ENCODE measurements around the gene DPYSL4.
"Not testable (repeated sequence)": the region's sequence is repeated elsewhere in the genome, so short reads cannot be mapped to it uniquely, and the experiment has no call there.

Gene DPYSL4

DNA sequence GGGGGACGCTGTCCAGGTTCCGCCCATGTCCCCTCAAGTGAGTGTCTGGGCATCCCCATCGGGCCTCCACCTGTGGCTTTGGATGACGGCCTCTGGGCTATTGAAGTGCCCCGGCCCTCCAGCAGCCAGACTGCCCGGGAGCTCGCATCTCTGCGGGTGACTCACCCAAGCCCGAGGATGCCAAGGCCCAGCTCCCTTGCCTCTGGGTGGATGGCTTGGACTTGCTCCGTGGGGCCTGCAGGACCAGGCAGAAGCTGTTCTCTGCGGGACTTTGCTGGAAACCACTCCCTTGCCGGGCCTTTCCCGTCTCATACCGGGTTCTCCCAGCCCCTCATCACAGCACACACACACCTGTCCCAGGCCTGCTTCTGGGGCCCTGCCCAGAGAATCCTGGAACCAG lies 22.4 kb downstream of the DPYSL4 start:
- no peak for DNase-seq

DNA sequence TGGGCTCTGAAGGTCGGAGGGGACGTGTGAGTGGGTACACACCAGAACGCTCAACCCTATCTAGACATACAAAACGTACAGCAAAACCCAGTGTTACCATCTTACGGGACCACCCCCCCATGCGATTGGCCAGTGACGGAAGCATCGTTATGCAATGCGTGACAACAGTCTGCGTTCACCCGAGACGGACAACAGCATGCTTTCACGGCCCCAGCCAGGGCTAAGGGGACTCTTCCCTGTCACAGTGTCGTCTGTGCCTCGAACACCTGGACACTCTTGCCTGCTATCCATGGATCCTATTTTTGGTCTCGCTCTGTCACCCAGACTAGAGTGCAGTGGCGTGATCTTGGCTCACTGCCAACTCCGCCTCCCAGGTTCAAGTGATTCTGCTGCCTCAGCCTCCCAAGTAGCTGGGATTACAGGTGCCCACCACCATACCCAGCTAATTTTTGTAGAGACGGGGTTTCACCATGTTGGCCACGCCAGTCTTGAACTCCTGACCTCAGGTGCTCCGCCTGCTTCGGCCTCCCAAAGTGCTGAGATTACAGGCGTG lies 23.3 kb downstream of the DPYSL4 start:
- no peak for DNase-seq

DNA sequence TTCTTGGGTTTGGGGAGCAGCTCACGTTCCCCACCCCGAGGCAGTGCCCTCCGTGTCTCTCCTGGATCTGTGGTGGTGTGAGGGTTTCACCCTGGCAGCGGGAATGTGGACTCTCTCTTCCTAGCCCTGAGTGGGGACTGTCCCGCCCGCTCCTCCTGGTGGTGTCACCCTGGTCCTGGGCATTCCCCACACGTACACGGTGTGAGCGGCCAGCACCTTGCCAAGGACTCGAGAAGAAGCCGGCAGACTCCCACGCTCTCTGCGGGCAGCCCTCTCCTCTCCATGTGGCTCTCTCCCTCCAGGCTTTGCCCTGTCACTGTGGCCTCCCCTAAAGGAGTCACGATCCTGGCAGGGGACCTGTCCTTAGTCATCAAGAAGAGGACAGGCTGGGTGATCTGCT lies 24.0 kb downstream of the DPYSL4 start:
- DNase-seq, result no peak

DNA sequence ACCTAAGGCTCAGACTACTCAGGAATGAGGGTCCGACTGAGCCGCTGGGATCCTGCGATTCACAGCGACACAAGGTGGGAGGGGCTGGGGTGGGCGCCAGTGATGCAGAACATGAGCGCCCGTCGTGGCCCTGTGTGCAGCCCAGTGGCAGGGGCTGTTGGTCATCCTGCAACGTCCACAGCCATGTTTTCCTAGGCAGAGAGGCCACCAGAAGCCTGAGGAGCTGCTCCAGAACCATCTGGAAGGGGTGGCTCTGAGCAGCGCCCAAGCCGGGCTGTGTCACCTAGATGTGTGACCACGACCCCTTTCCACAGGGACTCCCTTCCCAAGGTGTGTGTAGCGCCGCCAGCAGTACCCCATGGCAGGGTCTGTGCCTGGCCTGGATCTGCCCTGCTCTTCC lies 24.5 kb downstream of the DPYSL4 start:
- no peak for DNase-seq

DNA sequence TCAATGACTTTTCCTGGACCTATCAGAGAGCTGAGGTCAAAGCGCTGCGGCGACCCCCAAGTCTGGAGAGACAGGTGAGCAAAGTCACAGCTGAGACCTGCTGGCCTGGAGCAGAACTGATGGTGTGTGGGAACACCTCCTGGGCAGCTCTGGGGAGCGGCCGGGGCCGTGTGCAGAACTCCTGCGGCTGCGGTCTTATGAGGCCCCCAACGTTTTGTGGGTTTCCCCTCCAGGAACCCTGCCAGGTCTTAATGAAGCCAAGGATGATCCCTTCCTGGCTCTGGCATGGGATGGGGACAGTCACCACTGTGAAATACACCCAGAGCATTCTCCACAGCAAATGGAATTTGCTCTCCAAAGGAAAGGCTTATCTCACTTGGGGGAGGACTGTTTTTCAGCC lies 26.1 kb downstream of the DPYSL4 start:
- DNase-seq, result no peak

DNA sequence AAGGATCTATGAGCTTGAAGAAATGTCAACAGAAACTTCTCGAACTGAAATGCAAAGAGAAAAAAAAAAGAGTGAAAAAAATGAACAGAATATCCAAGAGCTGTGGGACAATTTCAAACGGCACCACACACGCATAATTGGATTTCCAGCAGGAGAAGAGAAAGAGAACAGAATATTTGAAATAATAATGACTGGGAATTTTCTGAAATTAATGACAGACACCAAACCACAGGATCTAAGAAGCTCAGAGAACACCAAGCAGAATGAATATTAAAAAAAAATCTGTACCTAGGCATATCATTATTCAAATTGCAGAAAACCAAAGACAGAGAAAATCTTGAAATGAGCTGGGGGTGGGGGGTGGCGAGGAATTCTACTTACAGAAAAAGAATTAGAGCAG lies 27.2 kb downstream of the DPYSL4 start:
- DNase-seq, result no peak

DNA sequence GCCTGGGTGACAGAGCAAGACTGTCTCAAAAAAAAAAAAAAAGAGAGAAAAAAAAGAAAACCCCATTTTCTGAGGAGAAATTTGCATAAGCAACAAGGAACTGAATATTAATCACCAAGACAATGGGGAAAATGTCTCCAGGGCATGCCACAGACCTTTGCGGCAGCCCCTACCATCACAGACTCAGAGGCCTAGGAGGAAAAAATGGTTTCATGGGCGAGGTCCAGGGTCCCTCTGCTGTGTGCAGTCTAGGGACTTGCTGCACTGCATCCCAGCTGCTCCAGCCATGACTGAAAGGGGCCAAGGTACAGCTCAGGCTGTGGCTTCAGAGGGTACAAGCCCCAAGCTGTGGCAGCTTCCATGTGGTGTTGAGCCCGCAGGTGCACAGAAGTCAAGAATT lies 29.7 kb downstream of the DPYSL4 start:
- not testable (repeated sequence) for DNase-seq

DNA sequence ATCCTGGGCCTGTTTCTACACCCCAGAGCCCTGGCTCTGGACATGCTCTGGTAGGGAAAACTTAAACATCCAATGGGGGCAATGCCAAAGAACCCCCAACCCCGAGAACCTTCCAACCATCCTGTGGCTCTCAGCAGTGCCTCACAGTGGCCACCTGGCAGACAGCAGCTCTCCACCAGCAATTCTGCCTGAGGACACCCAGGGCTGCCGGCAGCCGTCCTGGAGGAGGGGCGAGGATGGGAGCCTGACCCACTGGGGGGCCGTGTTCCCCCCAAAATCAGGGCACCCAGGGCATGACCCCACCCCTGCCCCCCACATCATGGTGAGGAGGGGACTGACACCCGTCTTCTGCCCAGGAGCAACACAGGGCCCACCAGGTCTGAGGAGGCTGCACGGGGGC lies 32.7 kb downstream of the DPYSL4 start:
- no peak for DNase-seq

DNA sequence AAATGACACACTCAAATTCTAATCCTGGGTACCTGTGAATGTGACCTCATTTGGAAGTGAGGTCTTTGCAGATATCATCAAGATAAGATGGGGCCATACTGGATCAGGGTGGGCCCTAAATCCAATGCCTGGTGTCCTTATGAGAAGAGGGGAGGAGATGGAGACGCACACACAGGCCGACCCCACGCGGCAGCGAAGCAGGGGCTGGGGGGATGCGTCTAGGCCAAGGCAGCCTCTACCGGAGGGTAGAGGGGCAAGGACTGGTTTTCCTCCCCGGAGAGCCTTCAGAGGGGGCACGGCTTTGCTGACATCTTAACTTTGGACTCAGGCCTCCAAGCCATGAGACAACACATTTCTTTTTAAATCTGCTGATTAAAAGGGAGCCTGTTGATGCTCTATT lies 33.3 kb downstream of the DPYSL4 start:
- no peak for DNase-seq

DNA sequence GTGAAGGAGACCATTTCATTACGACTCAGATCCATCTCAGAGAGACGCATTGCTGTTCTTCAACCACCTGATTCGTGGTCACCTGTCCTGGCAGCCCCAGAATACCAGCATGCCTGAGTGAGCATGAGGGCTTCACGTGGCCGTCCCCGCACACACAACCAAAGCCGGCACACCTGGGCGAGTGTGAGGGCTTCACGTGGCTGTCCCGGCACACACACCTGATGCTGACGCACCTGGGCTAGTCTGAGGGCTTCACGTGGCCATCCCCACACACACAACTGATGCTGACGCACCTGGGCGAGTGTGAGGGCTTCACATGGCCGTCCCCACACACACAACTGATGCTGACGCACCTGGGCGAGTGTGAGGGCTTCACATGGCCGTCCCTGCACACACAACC lies 34.2 kb downstream of the DPYSL4 start:
- DNase-seq, result not testable (repeated sequence)

DNA sequence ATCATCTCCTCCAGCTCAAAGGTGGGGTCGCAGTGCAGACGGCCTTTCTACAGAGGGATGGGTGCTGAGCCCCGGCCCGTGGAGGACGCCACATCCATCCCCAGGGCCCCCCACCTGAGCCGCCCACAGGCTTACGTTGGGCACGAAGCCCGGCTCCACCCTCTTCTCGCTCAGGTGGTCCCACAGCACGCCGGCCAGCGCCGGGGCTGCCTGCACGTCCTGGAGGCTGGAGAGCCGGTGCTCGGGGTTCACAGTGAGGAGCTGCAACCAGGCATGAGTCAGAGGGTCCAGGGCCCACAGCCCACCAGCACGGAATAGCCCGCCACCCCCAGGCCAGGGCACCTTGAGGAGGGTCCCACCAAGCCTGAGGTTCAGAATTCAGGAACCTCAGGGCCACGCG lies 36.0 kb downstream of the DPYSL4 start:
- DNase-seq, result no peak

DNA sequence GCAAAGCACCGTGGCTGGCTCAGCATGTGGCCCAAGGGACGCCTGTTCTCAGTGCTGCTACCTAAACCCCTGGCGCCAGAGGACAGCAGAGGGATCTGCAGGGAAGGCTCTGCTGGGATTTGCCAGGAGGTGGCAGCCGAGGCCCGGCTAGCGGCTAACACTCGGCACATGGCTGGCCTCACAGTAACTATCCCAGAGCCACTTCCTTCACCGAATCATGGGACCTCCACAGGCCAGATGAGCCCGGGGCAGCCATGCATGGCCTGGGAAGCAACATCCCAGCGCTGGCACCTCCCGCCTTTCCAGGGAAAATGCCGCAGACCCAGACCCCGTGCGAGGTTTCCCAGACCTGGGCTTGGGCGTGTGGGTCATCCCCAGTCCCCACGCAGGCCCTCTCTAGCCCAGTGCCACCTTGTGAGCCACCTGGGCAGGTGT lies 36.4 kb downstream of the DPYSL4 start:
- peak in 2 of 4 experiments; percentile 38 to 45 for DNase-seq

DNA sequence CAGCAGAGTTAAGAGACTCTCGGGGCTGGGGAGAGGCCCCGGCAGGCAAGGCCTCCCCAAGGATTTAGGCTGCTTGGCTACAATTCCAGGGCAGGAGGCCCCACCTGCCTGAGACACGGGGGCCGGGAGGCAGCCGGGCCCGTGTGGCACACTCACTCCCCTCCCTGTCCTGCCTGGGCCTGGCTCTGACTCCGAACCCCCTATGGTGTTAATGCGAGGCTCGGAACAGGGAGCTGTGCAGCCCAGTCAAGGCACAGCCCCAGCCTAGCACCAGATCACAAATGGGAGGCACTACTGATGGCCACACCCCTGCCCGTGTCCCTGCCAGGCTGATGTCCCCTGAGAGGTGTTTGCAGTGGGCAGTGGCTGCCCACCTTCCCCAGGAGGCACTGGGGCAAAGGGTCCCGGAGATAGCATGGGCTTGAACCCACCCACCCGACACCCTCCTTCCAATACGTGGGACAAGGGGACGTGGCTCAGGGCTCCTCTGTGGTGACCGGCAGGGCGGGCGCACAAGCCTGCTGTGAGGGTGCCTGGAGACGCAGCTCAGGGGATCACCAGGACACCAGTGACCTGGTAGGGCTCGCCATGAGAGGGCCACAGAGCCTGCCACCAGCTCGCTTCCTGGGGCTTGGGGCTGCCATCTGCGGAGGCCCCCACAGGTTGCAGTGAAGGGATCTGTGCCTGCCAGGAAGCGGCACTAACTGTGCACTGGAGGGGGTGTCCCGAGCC lies 37.0 kb downstream of the DPYSL4 start:
- no peak for DNase-seq

DNA sequence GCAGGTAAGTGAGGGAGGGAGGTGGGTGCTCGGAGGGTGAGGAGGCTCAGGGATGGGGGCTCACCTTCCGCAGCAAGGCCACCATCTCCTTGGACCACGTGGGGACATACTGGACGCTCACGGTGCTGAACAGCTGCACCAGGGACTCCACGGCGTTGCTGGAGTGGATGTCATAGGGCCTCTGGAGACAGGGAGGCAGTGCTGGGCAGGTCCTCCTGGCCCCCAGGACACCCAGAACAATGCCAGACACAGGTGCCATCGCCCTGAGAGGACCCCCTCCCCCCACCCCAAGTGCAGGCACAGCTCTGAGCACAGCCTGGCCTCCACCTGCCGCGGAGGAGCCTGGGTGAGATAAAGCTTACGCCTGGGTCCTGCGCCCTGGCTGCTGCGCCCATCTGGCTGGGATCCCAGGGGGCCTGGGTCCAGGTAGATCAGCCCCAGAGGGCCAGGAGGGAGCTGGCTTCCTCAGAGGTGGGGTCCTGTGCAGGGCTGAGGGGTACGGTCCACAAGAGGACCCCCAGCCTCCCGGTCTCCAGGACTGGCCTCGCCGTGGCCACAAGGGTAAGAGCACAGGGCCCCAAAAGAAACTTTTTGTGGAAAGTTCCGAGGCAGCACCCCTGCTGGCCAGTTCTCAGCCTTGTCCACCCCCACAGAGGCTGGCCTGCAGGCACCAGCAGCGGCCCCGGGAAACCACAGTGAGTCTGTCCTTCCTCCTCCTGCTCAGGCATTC lies 37.8 kb downstream of the DPYSL4 start:
- no peak for DNase-seq

DNA sequence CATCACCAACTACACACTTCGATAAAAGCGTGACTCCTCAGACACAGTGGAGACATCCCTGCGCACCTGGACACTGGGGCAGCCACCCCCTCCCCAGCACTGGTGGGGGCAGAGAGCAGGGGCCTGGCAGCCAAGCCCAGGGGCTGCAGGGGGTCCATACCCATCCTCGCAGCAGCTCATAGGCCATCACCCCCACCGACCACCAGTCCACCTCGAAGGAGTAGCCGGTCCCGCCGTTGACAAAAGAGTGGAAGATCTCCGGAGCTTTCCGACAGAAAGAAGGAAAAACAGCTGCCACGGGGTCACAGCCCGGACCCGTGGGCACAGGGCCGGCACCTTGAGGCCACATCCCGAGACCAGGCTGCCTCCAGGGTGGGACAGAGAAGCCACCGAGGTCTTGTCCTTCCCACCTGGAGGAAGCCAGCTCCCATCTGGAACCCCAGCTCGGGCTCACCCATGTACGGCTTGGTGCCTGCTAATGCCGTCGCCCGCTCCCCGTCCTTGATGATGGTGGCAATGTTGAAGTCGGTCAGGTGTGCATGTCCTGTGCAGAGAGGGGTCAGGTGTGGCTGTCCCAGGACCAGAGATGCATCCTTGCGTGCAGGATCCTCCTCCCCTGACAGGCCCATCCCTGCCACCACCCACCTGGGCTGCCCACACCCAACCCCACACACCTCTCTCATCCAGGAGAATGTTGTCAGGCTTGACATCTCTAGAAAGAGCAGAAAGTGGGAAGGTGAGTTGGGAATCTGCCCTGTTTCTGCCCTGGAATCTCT lies 38.5 kb downstream of the DPYSL4 start:
- DNase-seq, result no peak

DNA sequence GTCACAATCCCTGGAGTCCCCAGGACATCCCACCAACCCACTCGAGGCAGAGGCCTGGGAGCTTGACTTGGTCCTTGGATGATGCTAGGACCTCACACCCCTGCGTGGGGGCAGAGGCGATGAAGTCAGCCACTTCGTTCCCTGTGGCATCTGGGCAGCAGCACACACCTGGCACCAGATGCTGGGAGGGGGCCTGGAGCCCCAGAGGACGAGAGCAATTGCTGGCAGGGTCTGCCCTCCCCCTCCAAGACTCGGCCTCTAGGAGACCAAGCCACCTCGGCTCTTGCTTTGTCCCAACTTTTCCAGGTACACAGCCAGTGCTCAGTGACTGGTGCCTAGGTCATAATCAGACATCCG lies 39.1 kb downstream of the DPYSL4 start:
- DNase-seq, result no peak

DNA sequence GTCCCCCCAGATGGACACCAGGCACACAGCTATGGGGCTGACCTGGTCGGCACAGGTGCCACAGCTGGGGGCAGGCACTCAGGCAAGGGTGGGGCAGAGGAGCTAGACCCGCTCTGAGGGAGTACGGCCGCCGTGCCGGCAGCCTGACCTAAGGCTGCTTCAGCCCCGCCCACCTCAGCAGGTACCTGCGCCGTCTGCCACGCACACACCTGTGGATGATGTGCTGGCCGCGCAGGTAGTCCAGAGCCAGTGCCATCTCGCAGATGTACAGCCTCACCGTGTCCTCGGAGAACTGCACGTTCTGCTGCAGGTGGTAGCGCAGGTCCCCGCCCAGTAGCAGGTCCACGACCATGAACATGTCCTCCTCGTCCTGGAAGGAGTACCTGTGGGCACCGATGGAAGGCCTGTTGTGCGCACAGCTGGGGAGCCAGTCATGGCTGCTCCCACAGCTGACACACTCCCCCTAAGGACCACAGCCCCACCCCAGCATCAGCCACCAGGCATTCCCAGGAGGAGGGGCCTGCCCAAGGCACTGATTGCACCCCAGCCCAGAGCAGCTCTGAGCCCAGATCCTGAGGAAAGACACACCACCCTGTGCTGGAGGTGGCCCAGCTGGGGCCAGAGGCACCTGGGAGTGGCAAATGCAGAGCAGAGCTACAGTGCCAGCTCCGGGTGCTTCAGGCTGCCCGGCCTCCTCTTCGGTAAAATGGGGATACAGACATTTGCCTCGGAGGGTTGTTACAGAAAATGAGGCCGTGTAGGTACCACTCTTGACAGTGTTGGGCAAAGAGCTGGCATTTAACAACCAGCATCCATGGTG lies 40.0 kb downstream of the DPYSL4 start:
- no peak for DNase-seq

DNA sequence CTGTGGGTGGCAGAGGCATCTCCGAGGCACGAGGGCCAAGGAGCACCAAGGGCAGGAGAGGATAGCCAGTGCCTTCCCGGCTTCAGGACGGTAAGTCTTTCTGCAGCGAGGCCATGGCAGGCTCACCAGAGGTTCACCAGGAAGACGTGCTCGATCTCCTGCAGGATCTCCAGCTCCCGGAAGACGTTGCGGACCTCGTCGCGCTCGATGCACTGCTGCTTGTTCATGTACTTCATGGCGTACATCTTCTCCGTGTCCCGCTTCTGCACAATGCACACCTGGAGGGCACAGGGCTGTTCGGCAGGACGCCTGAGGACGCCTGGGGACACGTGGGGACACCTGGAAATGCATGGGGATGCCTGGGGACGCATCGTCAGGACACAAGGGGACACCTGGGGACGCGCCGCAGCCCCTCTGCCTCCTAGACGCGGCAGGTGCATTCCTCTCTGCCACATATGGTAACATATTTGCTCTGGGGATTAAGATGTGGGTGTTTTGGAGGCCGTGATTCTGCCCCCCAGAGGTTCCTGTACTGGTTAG lies 41.2 kb downstream of the DPYSL4 start:
- DNase-seq, result no peak

DNA sequence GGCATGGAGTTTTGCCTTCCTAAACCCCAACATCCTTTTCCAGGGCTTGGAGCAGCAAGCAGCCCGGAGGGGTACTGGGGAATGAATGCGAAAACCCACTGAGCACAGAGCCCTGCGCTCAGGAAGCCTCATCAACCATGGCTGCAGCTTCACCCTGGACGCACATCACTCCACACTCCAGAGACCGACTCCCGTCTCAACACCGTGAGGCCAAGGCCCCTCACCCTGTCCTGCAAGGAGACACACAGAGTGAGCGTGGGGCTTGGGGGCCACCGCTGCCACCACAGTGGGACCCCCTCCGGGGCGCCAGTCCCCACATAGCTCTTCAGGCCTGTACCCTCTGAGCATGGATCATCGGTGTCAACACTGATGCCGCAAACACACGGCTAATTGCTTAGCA lies 41.9 kb downstream of the DPYSL4 start:
- no peak for DNase-seq

DNA sequence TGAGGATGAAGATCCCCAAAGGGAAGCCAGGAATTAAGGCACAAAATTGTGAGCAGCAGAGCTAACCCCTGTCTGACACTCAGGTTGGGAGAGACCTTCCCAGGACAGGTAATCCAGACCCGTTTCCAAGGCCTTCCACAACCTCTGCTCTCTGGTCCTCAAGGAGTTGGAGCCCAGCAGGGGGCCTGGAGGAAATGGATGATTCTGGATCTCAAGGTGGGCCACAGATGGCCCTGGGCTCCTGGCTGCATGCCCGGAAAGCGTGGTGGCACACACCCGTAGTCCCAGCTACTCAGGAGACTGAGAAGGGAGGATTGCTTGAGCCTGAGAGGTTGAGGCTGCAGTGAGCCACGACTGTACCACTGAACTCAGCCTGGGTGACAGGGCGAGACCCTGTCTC lies 42.3 kb downstream of the DPYSL4 start:
- DNase-seq, result no peak

DNA sequence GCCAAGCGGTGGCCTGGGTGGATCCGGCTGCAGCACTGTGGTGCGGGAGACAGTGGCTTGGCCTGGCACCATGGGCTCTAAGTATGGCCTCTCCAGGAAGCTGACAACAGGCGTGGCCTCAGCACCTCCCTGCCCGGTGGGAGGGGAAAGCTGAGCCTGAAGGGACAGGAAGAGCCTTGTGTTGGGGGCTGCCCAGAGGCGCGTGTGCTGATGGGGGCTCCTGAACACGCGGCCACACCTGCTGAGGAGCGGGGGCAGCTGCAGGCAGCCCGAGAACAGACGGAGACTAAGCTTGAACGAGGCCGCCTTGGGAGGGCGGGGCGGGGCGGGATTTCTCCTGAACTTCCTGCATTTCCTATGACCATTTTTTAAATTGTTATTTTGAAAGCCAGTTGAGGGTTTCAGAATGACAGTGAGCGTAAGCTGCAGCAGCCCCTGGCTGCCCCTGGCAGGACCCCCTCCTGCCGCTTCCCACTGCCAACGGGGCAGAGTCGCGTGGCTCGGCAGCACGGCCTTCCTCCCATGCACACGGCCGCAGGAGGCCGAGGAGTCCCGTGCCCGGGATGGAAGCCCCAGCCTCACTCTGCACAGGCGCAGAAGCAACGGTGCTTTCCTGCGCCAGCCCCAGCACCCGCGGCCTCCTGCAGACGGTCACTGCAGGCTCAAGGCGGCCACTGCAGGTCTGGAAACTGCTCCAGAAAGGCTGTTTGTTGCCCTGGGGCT lies 43.2 kb downstream of the DPYSL4 start:
- peak in 1 of 4 experiments; percentile 16 for DNase-seq
